ENCODE measurements around the gene SNAP47.

SNAP47 gene

DNA sequence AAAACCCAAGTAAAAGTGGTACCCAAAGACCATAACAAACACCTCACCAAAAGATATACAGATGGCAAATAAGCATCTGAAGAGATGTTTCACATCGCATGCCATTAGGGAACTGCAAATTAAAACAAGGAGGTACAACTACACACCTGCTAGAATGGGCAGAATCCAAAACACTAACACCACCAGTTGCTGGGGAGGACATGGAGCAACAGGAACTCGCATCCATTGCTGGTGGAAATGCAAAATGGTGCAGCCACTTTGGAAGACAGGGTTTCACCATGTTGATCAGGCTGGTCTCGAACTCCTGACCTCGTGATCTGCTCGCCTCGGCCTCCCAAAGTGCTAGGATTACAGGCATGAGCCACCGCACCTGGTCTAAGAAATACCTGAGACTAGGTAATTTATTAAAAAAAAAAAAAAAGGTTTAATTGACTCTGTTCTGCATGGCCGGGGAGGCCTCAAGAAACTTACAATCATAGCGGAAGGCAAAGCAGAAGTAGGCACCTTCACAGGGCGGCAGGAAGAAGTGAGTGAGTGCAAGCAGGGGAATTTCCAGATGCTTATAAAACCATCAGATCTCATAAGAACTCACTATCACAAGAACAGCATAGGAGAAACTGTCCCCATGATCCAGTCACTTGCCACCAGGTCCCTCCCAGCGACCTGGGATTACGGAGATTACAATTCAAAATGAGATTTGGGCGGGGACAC, 50.0 kb downstream of the SNAP47 start:
- no peak overlapping the region for H3K4me3 ChIP-seq (ENCODE audit: low read depth, low read length)
- TF ChIP-seq, protein P1, sequence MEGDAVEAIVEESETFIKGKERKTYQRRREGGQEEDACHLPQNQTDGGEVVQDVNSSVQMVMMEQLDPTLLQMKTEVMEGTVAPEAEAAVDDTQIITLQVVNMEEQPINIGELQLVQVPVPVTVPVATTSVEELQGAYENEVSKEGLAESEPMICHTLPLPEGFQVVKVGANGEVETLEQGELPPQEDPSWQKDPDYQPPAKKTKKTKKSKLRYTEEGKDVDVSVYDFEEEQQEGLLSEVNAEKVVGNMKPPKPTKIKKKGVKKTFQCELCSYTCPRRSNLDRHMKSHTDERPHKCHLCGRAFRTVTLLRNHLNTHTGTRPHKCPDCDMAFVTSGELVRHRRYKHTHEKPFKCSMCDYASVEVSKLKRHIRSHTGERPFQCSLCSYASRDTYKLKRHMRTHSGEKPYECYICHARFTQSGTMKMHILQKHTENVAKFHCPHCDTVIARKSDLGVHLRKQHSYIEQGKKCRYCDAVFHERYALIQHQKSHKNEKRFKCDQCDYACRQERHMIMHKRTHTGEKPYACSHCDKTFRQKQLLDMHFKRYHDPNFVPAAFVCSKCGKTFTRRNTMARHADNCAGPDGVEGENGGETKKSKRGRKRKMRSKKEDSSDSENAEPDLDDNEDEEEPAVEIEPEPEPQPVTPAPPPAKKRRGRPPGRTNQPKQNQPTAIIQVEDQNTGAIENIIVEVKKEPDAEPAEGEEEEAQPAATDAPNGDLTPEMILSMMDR (IDR thresholded peaks at IDR 0.05; ENCODE audit: insufficient read depth, low read depth, low read length, missing control alignments), result no peak
- DNase-seq (ENCODE audit: low read depth), result no peak

DNA sequence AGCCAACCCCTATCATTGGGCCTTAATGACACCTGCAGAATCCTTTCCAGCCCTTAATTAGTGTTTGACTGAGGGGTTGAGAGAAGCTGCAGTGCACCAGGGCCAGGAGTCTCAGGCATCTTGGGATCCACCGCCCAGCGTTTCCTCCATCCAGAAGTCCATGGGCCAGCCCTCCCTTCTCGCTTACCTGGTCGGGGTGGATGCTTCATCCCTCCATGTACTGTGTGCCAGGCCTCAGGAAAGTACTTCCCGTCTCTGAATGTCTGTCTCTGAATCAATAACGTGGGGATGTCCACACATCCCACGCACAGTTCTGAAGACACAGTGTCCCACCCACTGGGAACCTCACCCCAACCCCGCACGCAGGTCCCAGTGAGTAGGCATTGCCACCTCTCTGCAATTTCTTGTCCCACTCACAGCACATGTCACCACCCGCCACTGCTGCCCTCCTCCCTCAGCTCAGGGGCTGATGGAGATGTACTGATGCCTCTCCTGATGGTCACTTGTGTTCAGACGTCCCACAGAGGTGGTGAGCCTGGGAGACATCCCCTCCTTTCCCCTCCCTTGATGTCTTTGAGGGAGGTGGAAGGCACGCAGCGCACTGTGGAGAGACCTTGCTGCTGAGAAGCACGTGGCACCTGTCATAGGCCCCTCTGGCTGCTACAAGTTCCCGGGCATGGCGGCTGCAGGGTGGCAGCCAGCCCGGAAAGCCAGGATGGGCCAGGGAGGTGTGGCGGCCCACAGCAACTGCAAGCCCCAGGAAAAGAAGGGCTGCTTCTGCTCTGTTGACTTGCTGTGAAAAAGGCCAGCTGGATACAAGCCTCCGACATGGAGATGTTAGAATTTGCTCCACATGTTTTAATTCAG, 50.8 kb downstream of the SNAP47 start:
- no peak for DNase-seq (ENCODE audit: low read depth)
- no peak overlapping the region for H3K4me3 ChIP-seq (ENCODE audit: low read depth, low read length)
- TF ChIP-seq, protein P1 (IDR thresholded peaks at IDR 0.05; ENCODE audit: insufficient read depth, low read depth, low read length, missing control alignments), result no peak

DNA sequence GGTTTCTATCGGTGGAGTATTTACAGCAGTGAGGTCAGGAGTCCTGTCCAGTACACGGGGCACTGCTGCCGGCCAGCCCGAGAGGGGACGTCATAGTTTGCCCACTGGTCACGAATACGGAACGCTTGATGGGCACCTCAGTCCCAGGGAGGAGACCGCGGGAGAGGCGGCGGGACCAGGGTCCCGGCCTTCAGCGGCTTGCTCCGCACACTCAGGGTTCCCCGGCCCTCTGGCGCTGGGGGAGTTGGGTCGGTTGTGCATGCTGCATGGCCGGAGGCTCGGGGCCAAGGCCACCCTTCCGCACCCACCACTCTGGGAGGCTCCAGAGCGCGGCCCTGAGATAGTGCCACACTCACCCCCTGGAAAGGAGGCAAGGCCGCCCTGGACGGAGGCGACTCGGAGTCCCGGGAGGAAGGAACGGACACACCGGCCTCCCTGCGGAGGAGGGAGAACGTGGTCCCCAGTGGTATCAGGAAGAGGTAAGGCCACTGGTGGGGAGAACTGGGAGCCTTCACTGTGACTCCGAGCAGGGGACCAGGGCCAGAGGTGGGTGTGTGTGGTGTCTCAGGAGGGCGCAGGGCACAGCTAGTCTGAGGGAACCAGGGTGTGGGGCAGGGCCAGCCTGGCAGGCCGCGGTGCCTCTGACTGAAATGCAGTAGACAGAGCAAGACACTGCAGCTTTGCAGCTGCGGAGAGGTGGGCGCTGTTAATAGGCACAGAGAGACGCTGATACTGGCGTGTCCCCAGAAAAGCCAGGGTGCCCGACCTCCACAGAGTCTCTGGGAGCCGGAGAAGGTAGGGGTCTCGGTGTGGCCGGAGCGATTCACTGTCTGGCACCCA, 51.7 kb downstream of the SNAP47 start:
- no peak for DNase-seq (ENCODE audit: low read depth)
- TF ChIP-seq, protein P1 (IDR thresholded peaks at IDR 0.05; ENCODE audit: insufficient read depth, low read depth, low read length, missing control alignments), result no peak
- H3K4me3 ChIP-seq (ENCODE audit: low read depth, low read length), result peak overlapping the region; percentile 72

DNA sequence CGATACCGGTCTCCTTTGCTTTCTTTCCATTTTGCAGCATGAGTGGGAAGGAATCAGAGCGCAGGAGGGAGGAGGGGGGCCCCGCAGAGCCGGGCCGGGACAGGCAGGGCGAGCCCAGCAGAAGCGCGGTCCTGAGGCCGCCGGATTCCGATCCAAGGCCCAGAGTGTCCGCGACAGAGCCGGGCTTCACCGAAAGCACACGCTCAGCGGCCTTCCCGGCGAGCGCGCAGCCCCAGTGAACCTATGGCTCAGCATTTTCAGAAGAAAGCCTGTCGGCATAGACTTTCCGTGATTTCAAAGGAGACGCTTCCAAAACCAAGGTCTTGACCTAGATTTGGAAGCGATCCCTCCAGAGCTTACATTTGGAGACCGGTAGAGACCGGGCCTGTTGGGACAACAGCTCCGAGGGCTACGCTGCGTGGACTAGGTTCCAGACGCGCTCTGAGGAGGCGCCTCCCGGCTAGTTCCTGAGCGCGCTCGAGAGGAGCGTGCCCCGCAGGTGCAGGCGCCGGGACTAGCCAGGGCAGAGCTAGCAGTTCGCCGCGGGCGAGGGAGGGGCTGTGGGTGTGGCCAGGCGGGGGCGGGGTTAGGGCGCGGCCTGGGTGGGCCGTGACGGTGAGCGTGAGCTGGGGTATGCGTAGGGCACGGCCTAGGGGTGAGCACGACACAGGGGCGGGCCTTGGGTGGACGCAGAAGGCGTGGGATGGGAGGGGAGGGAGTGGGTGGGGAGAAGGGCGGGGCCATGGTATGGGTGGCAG, 52.5 kb downstream of the SNAP47 start:
- peak overlapping the region; percentile 72 for H3K4me3 ChIP-seq (ENCODE audit: low read depth, low read length)
- peak; percentile 98 for DNase-seq (ENCODE audit: low read depth)
- TF ChIP-seq, protein P1 (IDR thresholded peaks at IDR 0.05; ENCODE audit: insufficient read depth, low read depth, low read length, missing control alignments), result no peak

DNA sequence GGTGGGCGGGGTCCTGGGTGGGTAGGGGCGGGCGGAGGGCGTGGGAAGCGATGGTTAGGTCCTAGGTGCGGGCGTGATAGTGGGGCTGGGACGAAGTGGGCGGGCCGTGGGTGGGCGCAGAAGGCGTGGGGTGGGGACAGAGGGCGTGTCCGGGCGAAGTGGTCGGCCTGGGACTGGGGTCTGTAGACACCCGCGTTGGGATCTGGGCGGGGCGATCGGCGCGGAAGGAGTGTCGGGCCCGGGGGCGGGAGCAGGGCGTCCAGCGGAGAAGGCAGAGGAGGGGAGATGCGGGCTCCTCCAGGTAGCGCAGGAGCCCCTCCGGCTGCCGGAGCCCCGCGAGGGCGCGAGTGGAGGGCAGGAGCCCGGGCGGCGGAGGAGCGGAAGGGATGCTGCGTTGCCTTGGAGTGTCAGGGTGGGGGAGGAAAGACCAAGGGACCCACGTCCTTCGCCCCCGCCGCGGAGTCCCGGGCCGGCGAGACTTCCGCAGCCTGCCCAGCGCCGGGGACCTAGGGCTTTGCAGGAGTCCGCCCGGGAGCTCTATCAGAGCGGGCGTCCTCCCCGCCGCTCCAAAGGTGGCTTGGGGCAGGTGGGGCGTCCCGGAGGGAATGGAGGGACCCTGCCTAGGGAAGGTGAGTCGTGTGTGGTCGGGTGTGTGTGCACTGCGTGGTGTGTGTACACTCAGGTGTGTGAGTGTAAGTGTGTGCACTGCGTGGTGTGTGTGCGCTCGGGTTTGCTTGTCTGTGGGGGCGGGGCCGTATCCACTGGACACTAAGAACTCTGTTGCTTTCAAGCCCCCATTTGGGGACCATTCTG, 53.2 kb downstream of the SNAP47 start:
- DNase-seq (ENCODE audit: low read depth), result no peak

More for the DNA sequence above, 53.2 kb downstream of the SNAP47 start:
- TF ChIP-seq, protein P1 (IDR thresholded peaks at IDR 0.05; ENCODE audit: insufficient read depth, low read depth, low read length, missing control alignments), result no peak
- peak overlapping the region; percentile 57 for H3K4me3 ChIP-seq (ENCODE audit: low read depth, low read length)
